HG03469 (cell line): ENCODE results near the gene SGSH.

ENCODE experiments used
- ATAC-seq: cut with Tn5 transposase; IDR thresholded peaks from one replicate; pipeline ENCODE4 v1.9.1; 2021; ENCODE audit warnings: mild to moderate bottlenecking, moderate library complexity, moderate number of reproducible peaks; ENCODE audit not compliant: unreplicated experiment

SGSH gene

DNA sequence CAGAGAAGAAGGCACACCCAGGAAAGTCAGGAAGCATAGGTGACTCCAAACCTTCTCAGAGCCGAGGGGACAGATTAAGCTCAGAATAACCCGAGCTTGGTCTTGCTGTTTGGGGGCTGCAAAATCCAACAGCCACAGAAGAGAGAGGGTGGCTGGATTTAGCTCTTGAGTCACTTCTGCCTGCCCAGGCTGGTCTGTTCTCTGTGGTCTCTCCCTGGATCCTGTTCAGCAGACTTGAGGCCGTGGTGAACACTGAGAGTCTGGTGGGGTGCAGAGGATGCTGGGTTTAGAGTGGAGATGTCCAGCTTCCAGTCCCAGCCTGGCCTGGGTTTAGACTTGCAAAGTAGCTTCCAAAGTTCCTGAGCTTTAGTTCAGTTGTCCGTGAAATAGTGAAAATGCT, 8.9 kb upstream of the SGSH start:
- no peak for ATAC-seq

DNA sequence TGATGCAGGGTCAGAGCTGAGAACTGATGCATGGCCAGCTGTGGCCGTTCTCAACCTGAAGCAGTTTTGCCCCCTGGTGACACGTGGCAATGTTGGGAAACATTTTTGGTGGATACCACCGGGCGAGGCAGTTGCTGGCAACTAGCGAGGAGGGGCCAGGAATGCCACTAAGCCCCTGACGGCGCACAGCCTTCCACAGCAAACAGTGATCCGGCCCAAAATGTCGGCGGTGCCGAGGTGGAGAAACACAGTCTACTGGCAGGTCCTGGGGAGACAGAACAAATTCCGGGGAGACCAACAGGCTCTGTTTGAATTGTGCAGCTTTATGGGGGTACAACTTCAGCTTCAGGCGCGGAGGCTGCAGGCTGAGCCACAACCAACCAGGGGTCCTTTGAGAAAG, 8.3 kb upstream of the SGSH start:
- no peak for ATAC-seq

DNA sequence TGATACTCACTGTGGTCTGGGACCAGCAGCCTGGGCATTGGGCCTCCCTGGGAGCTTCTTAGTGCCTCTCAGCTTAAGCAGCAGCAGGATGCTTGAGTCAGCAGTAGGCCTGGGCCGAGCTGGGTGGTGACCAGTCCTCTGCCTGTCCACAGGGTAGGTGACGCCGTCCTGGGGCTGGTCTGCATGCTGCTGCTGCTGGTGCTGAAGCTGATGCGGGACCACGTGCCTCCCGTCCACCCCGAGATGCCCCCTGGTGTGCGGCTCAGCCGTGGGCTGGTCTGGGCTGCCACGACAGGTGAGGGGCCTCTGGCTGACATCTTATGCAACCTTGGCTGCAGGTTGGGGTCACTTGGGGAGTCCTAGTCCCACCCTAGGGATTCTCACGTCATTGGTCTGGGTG, 7.5 kb upstream of the SGSH start:
- ATAC-seq: no peak

DNA sequence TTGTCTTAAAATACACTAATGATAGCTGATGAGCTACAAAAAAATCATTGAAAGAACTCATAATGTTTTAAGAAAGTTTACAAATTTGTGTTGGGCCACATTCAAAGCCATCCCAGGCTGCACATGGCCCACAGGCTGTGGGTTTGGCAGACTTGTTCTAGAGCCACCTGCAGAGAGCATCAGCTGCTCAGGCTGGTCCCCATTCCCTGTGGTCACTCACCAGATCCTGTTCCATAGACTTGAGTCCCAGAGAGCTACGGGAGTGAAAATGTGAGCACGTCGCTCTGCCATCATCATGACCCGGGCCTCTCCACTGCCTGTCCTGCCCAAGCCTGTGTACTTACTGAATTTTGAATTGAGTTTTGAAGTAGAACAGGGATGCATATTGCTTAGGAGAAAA, 7.0 kb upstream of the SGSH start:
- ATAC-seq: no peak

DNA sequence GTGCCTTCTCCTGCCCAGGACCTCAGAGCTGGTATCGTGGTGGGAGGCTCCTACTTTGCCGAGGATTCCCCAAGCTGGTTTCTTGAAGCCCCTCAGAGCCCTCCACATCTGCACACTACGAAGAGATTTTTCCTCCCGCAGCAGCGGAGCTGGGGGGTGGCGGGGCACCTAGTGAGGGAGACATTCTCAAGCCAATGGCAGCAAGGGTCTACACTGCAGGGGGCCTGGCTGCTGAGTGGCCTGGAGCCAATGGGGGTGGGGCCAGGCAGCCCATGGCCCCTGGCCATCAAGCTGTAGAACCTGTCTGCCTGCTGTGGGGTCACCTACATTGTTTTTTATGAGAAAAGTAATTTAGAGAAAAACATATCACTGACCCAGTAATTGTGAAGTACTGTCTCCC, 5.1 kb upstream of the SGSH start:
- ATAC-seq: no peak

DNA sequence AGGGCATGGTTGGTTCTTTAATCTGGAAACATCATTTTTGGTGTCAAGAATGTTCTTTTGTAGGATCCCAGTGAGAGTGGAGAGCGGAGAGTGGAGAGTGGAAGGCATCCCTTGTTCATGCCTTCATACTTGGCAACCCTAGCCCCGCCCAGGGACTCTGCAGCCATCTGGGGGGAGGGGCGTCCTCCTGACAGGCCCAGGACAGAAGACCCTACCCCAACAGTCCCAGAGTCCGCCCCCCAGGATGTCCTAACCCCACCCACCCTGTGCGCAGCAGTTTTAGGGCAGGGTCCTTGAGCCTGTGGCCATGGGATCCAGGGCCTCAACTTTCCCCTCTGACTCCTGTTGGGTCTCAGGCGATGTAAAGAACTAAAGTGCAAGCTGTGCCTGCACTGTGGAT, 4.5 kb upstream of the SGSH start:
- ATAC-seq: no peak

DNA sequence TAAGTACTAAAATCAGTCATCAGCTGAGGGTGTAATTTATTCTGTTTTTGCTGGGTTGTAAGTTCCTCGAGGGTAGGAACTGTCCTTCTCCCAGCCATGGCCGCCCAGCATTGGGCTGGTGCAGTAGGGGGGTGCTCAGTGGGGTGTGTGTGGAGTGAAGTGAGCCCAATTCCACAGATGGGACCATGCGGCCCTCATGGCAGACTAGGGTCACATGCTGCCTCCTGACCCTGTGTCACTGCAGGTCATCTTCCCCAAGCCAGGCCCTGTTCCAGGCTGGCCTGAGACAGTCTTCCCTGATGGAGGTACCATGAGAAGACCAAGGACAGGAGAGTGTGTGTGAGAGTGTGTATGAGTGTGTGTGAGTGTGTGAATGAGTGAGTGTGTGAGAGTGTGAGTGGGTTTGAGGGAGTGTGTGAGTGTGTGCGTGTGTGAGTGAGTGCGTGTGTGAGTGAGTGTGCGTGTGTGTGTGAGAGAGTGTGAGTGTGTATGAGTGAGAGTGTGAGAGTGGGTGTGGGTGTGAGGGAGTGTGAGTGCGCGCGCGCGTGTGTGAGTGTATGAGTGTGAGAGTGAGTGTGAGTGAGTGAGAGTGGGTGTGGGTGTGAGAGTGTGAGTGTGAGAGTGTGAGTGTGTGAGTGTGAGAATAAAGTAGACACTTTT, 3.8 kb upstream of the SGSH start:
- ATAC-seq: no peak

DNA sequence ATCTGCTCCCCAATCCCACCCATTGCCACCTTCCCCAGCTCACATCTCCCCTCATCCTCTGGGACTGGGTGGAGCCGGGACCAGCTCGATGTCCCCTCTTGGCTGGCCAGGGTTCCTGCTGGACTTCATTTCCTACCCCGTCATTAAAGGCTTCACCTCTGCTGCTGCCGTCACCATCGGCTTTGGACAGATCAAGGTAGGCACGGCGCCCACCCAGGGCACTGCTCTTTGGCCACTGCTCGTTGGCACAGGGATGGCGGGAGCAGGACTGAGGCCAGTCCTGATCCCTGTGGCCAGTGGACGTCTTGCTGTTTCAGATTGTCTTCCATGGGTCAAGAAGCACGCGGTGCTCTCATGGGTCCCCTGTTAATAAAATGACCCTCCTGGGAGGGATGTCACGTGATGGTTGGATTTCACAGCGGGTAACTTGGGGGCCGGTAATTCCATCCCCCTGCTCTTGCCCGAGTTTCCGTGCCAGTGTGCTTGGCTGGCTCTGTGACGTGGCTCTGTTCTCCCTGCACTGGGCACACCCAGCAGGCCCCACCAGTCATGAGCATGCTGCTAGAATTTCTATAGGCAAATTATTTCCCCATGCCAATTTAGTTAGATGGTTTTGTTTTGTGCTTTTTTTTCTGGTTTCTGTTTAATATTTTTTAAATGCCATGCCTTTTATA, 3.1 kb upstream of the SGSH start:
- ATAC-seq: no peak

DNA sequence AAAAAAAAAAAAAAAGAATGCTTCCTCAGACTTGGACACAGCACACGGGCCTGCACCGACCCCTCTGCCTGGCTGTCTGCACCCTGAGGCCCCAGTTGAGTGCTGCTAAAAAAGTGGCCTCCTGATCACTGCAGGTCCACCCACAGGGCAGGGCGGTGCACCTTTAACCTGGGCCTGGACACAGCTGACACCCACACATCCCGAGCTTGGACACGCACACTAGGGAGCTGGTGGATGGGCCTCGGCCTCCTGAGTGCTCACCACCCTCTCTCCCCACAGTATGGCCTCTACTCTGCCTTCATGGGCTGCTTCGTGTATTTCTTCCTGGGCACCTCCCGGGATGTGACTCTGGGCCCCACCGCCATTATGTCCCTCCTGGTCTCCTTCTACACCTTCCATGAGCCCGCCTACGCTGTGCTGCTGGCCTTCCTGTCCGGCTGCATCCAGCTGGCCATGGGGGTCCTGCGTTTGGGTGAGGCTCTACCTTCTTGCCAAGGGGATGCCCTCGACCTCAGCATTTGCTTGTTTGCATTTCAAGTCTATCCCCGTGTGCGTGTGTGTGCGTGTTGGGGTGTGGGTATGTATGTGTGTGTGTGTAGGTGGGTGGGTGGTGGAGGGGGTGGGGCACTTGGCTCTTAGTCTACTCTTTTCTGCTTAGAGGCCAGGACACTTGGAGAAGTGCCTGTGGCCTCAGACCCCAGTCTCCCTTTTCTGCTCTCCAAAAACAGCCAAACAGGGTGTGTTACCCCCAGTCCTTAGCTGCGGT, 2.4 kb upstream of the SGSH start:
- ATAC-seq: no peak

DNA sequence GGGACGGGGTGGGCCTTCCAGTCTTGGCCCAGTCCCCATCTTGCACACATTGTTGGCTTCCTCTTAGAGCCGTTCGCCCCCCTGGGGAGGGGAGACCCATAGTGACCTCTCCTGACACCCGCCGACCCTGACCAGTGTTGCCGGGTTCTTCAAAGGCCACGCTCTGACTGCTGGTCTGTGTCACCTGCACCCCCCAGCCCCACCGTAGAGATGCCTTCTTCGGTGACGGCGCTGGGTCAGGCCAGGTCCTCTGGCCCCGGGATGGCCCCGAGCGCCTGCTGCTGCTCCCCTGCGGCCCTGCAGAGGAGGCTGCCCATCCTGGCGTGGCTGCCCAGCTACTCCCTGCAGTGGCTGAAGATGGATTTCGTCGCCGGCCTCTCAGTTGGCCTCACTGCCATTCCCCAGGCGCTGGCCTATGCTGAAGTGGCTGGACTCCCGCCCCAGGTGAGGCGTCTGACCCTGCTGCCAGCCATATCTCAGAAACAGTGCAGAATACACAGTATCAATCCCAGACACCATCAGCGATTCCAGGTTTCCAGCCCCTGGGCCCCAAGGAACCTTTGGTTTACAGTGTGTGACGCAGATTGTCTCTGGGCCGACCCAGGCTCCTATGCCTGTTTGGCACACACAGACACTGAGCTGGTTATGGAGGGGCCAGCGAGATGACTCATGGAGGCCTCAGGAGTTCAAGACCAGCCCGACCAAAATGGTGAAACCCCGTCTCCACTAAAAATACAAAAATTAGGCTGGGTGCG, 1.4 kb upstream of the SGSH start:
- no peak for ATAC-seq

DNA sequence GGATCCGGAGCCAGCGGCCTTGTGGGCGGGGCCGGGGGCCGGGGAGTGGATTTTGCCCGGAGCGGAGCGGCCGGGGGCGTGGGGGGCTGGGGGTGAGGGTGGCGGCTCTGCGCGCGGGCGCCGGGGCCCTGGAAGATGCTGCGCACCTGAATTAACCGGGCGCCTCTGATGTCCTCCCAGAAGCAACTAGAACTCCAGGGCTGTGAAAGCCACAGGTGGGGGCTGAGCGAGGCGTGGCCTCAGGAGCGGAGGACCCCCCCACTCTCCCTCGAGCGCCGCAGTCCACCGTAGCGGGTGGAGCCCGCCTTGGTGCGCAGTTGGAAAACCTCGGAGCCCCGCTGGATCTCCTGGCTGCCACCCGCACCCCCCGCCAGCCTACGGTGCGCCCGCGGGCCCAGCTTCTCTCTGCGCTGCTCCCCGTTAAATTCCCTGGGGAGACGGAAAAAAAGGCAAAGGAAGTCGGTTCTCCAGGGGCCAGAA, 643 bp upstream of the SGSH start:
- ATAC-seq: no peak

DNA sequence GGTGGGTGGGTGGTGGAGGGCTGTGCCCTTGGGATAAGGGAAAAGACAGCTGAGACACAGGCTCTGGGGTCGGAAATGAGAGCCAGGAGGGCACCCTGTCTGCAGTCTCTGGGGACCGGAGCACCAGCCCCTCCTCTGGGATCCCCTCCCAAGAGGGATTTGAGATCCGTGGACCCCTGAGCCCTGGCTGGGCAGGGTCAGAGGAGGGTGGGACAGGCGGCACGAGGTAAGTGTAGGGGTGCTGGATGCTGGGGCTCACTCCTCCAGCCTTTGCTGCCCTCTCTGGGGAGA, 425 bp downstream of the SGSH start:
- peak; percentile 6 for ATAC-seq

DNA sequence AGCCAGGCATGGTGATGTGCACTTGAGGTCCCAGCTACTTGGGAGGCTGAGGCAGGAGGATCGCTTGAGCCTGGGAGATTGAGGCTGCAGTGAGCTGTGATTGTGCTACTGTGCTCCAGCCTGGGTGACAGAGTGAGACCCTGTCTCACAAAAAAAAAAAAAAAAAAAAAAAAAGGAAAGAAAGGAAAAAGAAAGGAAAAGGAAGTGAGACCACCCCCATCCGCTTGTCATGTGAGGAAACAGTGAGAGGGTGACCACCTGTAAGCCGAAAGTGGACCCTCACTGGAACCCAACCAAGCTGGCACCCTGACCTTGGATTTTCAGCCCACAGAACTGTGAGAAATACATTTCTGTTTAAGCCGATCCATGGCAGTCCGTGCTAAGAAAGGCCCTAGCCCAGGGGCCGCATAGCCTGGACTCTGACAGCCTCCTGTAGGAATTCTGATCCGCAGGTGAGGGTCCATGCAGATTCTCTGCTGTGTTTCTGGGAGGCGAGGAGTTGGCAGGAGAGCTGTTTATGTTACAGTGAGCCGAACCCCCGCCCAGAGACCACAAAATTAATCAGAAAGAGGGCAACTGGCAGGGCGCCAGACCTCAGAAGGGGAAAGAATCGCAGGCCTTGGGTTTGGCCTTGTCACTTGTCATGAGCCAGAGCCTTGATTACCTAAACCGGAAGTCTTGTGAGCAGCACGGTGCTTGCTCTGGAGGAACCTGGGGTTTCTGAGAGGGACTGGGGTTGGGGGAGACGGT, 945 bp downstream of the SGSH start:
- ATAC-seq: peak; percentile 36

DNA sequence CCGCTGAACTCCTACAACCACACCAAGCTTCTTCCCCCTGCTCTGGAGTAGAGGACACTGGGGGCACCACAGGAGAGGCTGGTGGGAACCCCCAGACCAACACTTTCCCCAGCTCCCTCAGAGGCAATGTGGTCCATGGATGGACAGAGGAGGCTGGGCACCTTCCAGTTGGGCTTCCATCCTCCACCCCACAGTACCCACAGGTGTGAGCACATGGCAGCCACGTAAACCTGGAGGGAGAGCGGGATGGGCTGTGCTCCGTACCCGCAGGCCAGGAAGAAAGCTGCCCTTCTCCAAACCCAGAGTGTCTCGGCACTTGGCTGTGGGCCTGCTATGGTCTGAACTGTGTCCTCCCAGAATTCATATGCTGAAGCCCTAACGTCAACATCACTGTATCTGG, 1.7 kb downstream of the SGSH start:
- no peak for ATAC-seq

DNA sequence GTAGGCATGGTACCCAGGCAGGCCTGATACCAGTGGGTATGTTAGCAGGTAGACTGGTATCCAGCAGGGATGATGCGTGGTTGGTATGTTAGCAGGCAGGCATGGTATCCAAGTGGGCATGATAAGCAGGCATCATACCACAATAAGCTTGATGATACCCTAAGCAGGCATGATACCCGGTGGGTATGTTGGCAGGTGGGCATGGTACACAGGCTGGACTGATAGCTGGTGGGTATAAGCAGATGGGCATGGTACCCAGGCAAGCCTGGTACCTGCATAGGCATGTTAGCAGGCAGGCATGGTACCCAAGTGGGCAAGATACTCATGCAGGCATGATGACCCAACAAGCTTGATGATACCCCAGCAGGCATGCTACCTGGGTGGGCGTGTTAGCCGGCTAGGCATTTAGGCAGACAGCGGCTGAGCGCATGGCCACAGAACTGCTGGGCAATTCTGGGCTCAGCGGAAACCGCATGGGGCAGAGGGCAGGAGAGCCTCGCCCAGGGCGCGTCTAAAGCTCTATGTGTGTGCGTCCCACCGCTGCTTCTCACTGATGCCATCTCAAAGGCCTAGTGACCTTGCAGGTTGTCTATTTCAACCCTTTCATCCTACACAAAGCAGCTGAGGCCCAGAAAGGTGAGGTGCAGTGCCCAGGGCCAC, 2.3 kb downstream of the SGSH start:
- ATAC-seq: no peak

DNA sequence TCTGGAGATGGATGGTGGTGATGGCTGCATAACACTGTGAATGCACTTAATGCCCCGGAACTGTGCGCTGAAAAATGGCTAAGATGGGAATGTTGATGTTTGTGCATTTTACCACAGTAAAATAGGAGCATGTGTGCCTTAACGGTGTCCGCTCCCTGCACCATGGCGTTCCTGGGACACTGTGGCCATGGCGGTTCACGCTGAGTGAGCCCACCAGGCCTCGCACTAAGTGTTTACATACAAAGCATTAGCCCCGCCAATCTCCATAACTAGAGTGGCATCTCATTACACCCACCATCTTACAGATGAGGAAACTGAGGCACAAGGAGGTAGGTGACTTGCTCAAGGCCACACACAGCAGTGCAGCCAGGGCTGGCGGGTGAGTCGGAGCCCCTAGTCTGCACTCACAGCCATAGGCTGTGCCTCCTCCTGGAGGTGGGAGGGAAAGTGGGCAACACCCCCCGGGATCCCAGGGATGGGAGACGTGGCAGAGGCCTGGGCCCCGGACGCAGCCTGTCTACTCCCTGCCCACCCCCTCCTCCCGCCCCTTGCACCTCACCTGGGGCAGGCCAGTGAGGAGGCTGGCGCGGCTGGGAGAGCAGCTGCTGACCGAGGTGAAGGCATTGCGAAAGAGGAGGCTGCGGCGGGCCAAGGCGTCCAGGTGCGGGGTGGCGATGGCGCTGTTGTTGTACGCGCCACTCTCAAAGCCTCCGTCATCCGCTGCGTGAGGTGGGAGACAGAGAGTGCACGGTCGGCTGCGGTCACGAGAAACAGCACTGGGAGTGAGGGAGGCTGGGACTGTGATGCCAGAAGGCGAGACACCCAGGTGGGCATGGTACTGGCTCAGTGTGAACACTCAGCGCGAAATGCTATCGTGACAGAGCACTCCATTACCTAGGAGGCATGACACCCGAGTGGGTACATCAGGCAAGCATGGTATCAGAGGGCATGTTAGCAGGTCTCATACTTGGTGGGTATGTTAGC, 3.4 kb downstream of the SGSH start:
- ATAC-seq: no peak

DNA sequence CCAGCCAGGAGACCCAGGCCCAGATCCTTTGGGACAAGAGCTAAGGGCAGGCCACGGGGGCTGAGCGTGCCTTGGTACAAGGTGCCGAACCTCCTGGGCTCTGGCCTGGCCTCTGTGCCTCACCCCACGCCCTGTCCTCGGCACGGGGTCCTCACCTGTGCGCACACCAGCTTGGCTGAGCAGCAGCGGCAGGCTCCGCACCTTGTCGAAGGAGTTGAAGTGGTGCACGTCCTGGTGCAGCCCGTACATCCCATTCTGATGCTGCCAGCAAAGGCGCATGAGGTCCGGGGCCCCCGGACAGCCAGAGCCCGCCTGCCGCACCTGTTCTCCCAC, 5.3 kb downstream of the SGSH start:
- ATAC-seq: no peak

DNA sequence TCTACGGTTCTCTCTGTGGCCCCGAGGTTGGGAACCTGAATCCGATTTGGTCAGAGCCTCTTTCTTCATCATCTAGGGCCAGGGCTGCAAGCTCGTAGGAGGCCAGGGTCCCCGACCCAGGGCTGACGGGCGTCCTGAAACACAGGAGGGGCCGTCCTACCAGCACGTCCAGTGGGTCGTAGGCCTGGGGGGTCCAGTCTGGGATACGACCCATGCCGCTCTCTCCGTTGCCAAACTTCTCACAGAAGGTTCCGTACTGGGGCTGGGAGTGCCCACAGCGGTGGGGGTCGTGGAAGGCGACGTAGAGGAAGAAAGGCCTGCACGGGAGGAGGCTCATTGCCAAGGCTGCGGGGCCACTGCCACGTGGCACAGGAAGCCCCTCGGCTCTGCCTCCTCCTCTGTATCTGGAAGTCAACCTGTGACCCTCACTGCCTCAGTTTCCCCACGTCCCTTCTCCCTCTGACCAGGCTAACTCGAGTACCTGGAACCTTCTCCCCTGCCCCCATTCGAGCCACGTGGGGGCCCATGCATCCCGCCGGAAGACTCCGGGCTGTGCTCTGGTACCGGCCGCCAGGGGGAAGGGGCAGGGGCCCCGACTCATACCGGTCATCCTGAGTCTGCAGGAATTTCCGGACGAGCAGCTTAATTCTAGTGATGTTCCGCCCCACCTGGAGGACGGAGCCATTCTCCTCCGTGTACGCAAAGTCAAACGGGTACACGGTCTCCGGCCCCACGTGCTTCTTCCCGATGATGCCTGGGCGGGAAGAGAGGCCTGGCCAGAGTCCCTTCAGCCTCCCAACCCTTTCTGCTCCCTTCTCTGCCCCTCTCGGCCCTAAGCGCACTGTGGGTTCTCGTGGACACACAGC, 5.9 kb downstream of the SGSH start:
- ATAC-seq: no peak

DNA sequence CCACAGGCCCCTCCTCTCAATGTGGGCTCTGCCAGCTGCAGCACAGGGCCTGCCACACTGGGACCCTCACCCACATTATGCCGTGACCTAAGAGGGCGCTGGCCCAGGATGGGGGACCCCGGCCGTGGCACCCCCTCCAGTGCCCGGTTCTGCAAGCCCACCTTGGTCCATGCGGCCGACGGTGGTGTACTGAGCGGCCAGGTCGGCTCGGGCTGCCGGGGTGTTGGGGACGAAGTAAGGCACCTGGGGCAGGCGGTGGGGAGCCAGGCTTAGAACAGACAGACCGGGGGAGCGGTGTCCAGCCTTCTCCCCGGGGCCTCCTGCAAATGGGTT, 6.5 kb downstream of the SGSH start:
- no peak for ATAC-seq
